ENCODE measurements around the gene CCDC169.

Gene CCDC169

GRCh38 chr13:36297366-36298338, at the start of gene CCDC169:
Gene CCDC169 (minus strand): TSS chr13:36297814. CDS start chr13:36297719, 95 bp downstream.
- Histone ChIP-seq H3K27ac (ENCODE audit: extremely low read depth, low read depth, low read length) (peak within 1 kb of the TSS; percentile 44; the same call in 1 of the 2 replicates), H3K4me1 (ENCODE audit: control insufficient read depth, insufficient read depth, low read length) (no peaks in the 10 kb centered on the region), H3K9me3 (ENCODE audit: control insufficient read depth, insufficient read depth, low read depth, low read length) (no peaks in the 10 kb centered on the region), H3K4me3 (ENCODE audit: low read depth, low read length) (peak within 1 kb of the TSS; percentile 61), H3K36me3 (ENCODE audit: control insufficient read depth in 2 of 2, insufficient read depth in 1 of 2, low read length in 2 of 2) (peaks cover 0 to 8% of the 10 kb centered on the region in 2 experiments; a peak in 1 of 3 replicates)
- CTCF ChIA-PET = interaction anchor here (0.8 to 1.3 kb wide), 2 partner anchors 15 to 439 kb away, joined by 3 to 4 read pairs; no protein-coding TSS in a partner anchor
- POLR2A ChIA-PET = interaction anchor here (0.9 kb wide), 1 partner anchor 47 kb away, joined by 4 read pairs; no protein-coding TSS in a partner anchor
- 0 out of 2 replicates have a peak, but pooled peaks have one; percentile 17 for TF ChIP-seq ZNF660 (tag by site-specific recombination; IDR thresholded peaks at IDR 0.05)
- peak; percentile 91 for TF ChIP-seq ZFP37 (tag by site-specific recombination; IDR thresholded peaks at IDR 0.05)
- TF ChIP-seq ZNF785 (tag by site-specific recombination; IDR thresholded peaks at IDR 0.05) = no peak
- TF ChIP-seq ZNF202 (tag by site-specific recombination; IDR thresholded peaks at IDR 0.05; ENCODE audit: borderline replicate concordance) = no peak
- no peak for TF ChIP-seq ZNF701 (tag by site-specific recombination; IDR thresholded peaks at IDR 0.05)
- TF ChIP-seq ZNF610 (tag by site-specific recombination; IDR thresholded peaks at IDR 0.05; ENCODE audit: borderline replicate concordance) = no peak
- no peak; the same call in 1 of the 2 replicates for TF ChIP-seq ZNF677 (tag by site-specific recombination; IDR thresholded peaks at IDR 0.05)
- TF ChIP-seq ZSCAN4 (tag by site-specific recombination; IDR thresholded peaks at IDR 0.05) = no peak
- TF ChIP-seq ZNF350 (tag by site-specific recombination; IDR thresholded peaks at IDR 0.05) = no peak
- no peak; the same call in 1 of the 2 replicates for TF ChIP-seq SP2 (tag by site-specific recombination; IDR thresholded peaks at IDR 0.05)
- no peak for TF ChIP-seq HOXC10 (CRISPR knock-in tag; IDR thresholded peaks at IDR 0.05)
- peak; percentile 87; the same call in 1 of the 2 replicates for TF ChIP-seq ZNF501 (tag by site-specific recombination; IDR thresholded peaks at IDR 0.05)
- peak; percentile 86 for TF ChIP-seq ZNF10 (tag by site-specific recombination; IDR thresholded peaks at IDR 0.05)
- no peak for TF ChIP-seq ZNF23 (tag by site-specific recombination; IDR thresholded peaks at IDR 0.05; ENCODE audit: borderline replicate concordance)
- no peak for TF ChIP-seq MEIS1 (CRISPR knock-in tag; IDR thresholded peaks at IDR 0.05; ENCODE audit: borderline replicate concordance)
- no peak for TF ChIP-seq ZNF133 (tag by site-specific recombination; IDR thresholded peaks at IDR 0.05)
- no peak for TF ChIP-seq ZNF530 (tag by site-specific recombination; IDR thresholded peaks at IDR 0.05; ENCODE audit: low read depth)
- TF ChIP-seq ZNF654 (tag by site-specific recombination; IDR thresholded peaks at IDR 0.05; ENCODE audit: low read depth) = no peak
- TF ChIP-seq ZNF548 (tag by site-specific recombination; IDR thresholded peaks at IDR 0.05) = no peak
- no peak for TF ChIP-seq ZNF664 (tag by site-specific recombination; IDR thresholded peaks at IDR 0.05)
- peak; percentile 93 for TF ChIP-seq ZNF394 (tag by site-specific recombination; IDR thresholded peaks at IDR 0.05; ENCODE audit: borderline replicate concordance)
- TF ChIP-seq ZNF391 (tag by site-specific recombination; IDR thresholded peaks at IDR 0.05; ENCODE audit: borderline replicate concordance, low read depth) = peak; percentile 83; the same call in 1 of the 2 replicates
- peak; percentile 53 for TF ChIP-seq PRDM10 (tag by site-specific recombination; IDR thresholded peaks at IDR 0.05)
- no peak for TF ChIP-seq PBX3 (CRISPR knock-in tag; IDR thresholded peaks at IDR 0.05)
- TF ChIP-seq REST (tag by site-specific recombination; IDR thresholded peaks at IDR 0.05) = no peak
- TF ChIP-seq KLF1 (tag by site-specific recombination; IDR thresholded peaks at IDR 0.05) = peak; percentile 51; the same call in 1 of the 2 replicates
- peak; percentile 76 for TF ChIP-seq SP7 (tag by site-specific recombination; IDR thresholded peaks at IDR 0.05)
- TF ChIP-seq TCF7L2 (IDR thresholded peaks at IDR 0.05; ENCODE audit: borderline replicate concordance, low read depth, low read length) = no peak
